HG02840 (cell line): ENCODE measurements around the gene SLC43A3.
A peak's percentile ranks its signal among the peaks of the same experiment; 100 is the strongest.

ENCODE experiments used
- ATAC-seq: cut with Tn5 transposase; IDR thresholded peaks from one replicate; pipeline ENCODE4 v1.9.1; 2021; ENCODE audit warnings: mild to moderate bottlenecking, moderate library complexity, moderate number of reproducible peaks; ENCODE audit not compliant: unreplicated experiment, low FRiP score

The SLC43A3 gene

DNA sequence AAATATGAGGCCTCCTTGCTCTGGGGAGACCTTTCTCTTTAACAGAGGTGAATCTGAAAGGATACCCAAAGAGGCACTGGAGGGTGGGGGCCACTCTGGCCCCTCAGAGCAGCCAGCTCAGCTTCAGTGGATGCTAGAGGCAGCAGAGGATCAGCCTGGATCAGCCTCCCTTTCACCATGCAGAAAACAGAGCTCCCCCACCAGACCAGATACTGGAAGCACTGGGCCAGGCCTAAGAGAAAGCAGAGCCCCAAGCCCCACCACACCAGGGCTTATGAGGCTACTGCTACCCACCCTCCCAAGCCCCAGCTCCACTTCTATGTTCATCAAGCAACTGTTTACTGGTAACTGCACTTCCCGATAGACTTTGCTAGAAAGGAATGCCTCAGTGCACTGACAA lies 4.0 kb upstream of the SLC43A3 start:
- no peak for ATAC-seq

DNA sequence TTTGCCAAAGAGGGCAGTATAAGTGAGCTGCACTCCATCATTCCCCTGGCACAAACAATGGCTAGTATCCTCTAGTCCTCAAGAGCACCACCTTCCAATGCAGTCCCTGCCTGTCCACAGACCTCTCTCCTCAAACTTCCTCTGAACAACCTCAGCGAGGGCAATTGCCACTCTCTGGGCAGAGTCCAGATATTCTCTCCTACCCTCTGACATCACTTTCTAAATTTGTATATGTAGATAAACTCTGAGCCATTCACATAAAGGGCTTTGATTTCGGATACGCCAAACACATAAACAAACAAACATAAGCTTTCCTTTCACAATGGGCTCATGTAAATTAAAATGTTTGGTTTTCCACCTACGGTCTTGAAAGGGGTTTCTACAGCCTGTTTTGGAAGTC lies 3.0 kb upstream of the SLC43A3 start:
- ATAC-seq: no peak

DNA sequence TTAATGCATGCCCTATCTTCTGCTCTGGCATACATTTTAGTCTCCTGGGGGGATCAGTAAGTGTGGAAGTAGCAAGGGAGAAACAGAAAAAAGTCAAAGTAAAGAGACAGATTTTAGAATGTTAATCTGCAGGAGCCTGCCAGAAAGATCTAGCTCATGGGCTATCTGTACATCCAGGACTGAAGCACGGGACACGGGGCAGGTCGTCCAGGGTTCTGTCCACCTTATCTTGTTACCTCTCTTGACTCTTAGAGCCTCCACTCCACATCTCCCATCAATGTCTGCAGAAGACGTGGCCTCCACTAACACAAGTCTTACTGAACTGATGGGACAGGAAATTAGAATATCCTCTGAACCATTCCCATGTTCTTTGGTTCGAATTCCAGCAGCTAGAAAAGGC lies 1.7 kb upstream of the SLC43A3 start:
- ATAC-seq: no peak

DNA sequence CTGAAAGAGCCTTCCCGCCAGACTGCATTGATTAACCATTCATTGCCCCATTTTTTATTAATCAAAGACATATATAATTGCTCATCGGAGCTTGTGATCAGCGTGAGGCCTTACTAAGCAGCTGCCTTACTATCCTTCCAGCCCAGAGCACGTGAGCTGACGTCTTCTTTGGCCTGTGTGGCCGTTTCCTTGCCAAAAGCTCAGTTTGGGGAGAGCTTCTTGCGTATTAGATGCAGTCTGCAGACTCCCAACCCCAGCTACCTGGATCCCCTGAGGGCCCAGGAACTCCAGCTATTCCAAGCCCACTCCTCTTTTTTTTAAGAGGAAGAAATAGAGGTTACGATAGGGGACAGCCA lies 784 bp upstream of the SLC43A3 start:
- ATAC-seq: no peak

DNA sequence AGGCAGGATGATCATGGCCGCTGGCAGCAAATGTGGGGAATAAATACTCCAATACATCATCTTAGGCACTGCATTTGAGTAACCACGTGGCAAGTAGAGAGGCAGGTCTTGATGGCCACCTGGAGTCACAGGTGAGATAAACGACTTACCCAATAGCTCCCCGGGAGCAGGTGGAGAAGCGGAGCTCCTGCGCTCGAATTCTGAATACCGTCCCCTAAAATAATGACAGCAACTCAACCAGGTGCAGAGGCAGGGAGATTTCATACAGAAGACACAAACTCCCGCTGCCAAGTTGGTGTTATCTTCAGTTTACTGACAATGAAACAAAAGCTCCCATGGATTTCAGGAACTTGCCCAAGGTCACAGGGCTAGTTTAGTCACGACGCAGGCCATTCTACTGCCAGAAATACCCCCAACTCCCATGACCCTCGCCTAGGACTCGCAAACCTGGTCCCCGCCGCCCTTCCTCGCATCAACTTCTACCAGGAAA lies 437 bp downstream of the SLC43A3 start:
- no peak for ATAC-seq

DNA sequence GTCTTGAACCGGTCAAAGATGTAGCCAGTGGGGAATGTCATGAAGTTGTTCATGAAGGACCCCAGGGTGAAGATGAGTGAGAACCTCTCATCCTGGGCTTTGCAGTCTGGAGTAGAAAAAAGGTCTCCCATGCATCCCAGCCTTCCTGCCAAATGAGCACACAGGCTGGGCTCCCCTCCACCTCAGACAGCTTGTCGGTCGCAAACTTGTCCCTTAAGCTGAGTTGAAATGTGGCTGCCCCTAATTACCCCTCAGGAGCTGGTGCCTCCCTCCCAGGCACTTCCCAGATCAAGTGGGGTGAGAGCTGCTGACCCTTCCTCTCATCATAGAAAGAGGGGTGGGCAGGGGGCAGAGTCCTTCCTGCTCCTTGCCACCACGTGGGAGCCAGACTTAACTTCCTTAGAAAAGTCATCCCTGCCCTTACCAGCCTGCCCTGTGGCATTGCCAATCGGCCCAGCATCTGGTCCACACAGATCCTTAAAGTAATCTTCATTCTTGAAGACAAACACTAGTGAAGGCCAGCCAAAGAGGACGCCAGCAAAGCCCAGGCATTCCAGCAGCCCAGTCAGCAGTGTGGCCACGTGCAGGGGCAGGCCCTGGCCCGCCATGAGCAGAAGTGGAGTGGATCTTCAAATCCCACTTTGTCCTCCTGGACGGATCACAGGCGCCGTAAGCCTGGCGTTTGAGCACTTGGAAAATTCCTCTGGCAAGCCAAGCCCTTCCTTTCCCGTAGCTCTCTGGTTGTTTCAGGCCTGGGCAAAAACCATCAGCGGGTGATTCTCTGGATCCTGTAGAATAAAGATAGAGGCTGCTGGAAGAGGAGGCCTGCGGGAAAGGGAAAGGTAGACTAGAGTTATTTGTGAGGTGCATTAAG lies 1.1 kb downstream of the SLC43A3 start:
- no peak for ATAC-seq

DNA sequence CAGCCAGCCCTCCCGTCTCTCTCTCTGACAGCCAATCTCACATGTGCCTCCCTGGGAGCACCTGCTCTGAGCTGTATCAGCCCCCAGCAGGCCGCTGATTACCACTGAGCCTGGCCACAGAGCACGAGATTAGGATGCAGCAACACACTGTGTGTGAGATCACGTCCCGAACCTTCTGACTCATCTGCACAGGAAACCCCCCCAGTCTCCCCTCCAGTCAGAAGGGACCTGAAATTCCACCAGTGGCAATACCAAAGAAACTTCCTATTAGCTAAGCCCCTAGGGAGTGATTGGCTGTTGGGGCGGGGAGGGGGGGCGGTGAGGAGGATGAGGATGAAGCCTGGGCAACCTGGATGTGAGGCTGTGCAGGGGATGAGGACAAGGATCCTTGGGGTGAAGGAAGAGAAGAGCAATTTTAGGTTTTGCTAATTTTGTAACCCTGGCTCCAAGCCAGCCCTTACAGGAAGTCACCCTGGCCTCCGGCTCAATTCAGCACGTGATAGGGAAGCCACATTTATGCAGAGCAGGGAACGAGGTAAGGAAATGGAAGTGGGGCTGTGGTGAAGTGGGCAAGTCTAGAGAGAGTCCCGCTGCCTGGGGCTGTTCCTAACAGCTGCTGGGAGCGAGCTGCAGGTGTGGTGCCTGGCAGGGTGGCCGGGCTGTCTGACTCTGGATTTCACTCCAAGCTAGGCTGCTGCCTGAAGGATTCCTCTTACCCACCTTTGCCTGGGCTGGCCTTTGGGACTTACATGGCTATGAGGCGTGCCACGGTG lies 1.9 kb downstream of the SLC43A3 start:
- peak; percentile 94 for ATAC-seq

DNA sequence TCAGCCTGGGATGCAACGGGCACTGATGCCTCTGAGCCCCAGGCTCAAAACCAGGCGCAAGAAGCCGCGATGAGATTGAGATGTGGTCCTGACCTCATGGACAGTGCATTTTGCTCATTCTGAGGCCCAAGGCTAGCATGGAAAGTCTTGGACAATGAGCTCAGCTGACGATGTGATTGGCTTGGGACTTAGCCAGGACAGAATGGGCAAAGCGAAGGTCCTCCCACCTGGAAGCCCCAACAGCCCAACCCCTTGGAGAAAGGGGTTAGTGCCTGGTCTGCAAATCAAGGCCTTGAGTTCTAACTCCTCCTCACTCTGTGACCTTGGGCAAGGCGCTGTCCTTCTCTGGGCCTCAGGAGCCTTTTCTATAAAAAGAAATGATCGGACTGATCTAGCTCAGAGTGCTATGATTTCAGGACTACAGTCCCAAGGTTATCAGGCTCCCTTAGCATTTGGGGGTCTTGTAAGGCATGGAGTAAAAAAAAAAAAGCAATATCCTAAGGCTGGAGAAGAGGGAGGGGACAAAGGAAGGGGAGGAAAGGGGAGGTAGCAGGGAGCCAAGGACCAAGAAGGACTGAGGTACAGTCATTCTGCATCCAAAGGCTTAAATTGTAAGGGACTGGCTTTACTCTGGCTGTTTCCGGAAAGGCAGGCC lies 2.7 kb downstream of the SLC43A3 start:
- no peak for ATAC-seq

DNA sequence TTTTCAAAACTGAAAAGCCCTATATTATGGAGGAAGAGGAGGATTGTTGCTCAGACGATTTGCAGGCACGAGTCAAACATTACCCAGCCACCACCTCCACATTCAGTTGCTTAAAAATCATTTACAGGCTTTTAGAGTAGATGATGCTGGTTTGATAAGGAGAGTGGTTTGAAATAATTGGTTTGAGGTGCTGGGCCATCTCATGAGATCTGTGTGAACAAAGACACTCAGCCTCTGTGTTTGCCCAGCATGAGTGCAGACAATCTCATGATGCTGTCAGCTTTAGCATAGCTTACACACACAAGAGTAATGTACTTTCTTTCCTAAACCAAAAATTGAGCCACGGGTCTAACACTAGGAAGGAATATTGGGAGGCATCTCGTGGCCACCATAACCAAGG lies 4.3 kb downstream of the SLC43A3 start:
- ATAC-seq: no peak

DNA sequence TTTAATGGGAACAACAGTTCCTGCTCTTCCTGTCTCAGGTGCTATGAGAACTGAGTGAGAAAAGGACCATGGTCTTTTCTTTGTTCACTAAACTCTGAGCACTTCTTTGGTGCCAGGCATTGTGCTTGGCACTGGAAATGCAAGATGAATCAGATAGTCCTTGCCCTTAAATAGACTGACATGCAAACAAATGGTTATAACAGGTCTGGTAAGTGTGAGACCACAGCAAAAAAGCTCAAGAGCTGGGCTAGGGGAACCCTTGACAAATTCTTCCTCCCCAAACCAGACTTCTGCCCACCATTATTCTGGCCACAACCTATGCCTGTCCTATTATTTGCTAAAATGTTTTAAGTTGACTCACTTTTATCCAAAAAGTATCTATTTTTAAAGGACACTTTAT lies 5.1 kb downstream of the SLC43A3 start:
- no peak for ATAC-seq

DNA sequence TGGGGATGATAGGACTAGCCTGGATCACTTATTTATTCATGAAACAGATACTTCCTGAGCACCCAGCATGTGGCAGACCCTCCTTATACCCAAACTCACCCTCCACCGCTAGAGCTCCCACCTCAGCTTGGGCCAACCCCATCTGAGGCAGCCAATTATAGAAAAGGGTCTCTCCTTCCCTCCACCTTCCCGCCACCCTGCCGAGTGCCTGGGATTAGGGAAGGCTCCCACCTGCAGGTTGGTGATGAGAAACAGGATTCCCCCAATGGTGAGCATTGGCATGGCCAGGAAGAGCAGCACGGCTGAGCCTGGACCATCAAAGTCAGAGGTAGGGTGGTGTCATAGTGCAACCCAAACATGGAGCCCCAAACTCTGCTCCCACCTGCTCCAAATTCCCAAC lies 5.9 kb downstream of the SLC43A3 start:
- no peak for ATAC-seq

DNA sequence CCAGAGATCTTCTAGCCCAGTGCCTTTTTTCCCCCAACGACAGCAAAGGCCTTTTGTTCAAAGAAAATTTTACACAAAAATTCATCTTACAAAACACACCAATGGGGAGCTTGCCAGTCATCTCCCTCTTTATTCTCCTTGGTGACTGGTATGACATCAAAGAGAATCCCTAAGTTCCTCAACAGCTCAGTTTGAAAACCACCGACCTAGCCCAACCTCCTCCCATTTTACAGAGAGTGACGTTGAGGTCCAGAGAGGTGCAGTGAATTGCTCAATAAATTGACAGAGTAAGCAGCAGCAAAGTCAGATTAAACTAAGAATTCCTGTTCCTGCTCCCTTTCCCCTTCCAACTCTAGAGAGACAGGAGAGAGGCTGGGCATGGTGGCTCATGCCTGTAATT lies 7.8 kb downstream of the SLC43A3 start:
- no peak for ATAC-seq

DNA sequence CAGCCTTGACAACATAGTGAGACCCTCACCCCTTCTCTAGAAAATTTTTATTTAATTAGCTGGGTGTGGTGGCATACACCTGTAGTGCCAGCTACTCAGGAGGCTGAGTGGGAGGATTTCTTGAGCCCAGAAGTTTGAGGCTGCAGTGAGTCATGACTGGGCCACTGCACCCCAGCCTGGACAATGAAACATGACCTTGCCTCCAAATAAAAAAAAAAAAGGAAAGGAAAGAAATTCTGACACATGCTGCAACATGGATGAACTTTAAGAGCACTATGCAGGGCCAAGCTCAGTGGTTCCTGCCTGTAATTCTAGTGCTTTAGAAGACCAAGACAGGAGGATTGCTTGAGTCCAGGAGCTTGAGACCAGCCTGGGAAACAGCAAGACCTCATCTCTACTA lies 8.8 kb downstream of the SLC43A3 start:
- ATAC-seq: no peak

DNA sequence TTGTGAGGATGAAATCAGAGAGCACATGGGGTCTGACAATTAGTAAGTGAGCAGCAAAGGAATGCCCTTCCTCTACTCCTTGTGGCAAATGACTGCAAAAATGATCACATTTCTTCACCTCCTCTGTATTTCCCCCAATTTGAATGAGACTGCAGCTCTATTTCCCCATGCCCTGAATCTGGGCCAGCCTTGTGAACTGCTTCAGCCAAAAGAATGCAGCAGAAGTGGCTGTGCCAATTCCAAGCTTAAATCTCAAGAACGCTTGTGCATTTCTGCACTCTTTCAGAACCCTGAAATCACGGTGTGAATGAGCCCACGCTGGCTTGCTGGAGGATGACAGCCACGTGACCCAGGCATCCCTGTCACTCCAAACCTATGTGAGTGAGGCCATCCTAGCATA lies 9.9 kb downstream of the SLC43A3 start:
- no peak for ATAC-seq

DNA sequence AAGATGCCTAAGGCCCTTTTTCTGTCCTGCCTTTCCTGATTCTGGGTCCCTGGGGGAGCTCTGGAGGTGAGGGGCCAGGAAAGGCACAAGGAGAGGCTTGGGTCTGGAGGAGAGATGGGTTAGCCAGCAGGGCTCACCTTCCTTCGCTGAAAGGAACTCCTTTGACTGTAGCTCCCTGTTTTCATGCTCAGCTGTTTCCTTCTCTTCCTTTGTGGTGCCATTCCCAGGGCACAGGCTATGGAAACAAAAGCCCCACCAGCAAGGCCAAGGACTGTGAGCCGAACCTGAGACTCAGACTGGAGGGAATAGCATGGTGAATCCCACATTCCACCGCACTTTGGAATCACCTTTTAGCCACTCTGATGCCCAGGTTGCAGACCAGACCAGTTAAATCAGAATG lies 10.5 kb downstream of the SLC43A3 start:
- no peak for ATAC-seq

DNA sequence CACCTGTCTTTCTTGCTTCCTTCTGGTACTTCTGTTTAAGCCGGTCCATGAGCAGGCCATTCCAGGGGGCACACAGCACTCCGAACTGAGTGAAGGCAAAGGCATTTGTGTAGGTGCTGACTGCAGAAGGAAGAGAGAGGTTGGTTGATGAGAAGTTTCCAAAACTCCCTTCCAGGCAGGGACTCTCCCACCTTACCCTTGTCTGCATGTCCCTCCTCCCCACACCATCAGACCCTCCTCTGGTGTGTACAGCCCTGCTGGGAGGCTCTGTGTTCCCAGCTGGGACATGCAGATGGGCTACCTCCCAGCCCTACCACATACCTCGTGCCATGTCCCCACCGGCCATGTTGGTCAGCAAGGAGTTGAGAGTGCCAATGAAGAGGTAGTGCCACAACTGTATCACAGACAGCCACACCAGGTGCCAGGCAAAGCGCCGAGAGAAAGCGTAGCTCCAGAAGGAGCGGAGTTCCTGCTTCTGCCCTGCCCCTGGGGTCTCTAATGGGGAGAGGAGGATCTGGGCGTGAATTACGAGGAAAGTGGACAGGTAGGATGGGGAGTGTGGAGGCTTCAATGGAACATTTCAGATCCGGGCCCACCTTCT lies 12.2 kb downstream of the SLC43A3 start:
- no peak for ATAC-seq

DNA sequence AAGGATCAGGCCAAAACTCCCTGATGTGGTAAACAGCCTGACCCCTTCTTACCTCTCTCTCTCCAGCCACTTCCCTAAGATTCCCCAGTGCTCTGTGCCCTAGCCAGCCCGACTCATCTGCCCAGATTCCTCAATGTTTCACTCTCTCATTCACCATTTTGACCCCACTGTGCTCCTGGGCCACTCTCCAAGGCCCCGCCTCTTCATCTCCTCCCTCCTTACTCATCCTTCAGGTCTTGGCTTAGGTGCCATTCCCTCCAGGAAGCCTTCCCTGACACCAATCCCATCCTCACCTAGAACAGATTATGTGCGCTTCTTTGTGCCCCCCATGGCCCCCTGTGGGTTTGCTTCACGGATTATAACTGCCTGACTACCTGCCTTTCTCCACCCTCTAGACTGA lies 13.2 kb downstream of the SLC43A3 start:
- no peak for ATAC-seq

DNA sequence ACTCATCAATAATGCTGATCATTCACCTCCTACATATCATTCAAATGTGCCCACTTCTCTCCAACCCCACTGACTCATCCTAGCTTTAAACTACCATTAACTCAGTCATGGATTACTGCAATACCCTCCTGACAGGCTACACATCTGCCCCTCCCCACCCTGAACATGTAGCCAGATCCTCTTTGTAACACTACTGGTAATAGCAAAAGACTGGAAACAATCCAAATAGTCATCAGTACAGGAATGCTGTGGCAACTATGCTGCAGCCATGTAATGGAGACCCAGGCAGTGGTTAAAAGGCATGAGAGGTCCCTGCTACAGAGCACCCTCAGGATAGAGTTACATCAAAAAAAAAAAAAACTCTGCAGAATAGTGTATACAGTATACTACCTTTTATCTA lies 16.6 kb downstream of the SLC43A3 start:
- ATAC-seq: no peak

DNA sequence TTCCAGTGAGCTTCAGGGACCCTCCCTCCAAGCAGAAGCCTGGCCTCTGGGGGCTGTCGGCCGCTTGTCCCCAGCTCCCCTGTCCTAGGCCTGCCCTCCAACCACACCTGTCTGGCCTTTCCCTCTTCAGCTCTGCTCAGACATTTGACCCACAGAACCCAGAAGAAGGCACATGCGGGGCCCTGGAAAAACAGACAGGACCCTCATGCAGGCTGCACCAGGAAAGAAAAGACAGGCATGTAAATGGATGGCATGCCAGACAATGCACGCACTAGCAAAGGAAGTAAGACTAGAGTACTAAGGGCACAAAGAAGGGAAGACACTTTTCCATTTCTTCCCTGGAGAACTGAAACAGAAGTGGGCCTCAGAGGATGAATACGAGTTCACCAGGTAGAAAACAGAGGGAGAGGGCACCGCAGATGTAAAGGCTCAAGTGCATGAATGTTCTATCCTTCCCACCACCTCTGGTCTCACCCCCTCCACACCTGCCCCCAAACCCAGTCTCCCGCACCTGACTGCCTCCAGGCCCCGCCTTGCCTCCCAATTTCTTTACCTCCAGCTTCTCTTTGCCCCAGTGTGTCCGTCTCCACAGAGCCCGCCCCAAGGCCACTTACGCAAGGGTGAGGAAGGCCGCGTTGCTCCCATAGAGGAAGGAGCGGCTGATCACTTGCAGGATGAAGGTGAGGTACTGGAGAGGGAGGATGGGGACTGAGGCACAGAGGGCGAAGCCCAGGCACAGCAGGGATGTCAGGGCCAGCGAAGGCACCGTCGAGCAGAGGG lies 17.4 kb downstream of the SLC43A3 start:
- ATAC-seq: no peak

DNA sequence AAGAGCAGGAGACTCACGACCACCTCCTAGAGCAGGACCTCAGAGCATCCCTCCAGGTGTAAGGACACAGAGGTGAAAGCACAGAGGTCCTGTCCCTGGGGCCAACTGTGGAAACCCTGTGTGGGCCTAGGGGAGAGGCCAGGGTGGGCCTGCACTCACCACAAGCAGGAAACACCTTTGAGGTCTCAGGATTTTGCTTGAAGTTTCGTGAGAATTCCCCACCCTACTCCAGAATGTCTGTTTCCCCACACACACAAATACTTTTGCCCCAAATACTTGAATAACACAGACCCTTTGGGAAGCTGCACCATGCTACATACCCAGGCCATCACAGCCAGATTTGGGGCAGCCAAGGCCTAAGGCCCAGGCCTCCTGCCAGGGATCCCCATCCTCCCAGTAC lies 18.1 kb downstream of the SLC43A3 start:
- ATAC-seq: no peak
